ENCODE results near the gene RBMS1.
"Not testable (repeated sequence)": the region's sequence is repeated elsewhere in the genome, so short reads cannot be mapped to it uniquely, and the experiment has no call there.

RBMS1 gene

DNA sequence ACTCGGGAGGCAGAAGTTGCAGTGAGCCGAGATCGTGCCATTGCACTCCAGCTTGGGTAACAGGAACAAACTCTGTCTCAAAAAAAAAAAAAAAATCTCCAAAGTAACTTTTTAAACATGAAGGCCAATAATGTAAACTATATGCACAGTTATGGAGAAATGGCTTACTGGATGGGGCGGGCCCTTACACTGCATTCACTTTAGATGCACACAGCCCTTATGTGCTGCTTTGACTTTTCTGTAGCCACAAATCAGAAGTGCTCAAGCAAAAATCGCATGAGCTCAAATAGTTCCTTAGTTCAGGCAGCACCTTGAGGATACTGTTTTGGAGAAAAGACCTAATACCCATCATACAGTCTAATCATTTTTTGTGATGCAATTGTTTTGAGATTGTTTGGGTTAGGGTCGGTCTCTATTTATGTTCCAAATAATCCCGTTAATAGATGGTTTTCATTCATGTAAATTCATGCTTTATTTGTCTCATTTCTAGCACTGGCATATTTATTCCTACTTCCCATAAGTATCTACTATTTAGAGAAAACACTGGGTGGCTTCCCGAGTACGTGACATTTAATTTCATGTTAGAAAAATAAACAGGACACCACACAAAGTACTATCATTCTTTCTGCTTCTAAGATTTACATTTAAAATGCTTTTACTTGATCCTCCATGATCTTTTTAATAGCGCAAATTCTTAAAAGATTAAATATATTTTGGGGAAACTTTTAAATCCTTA is 34.7 kb downstream of the RBMS1 start:
- no peaks in the 10 kb centered on the region for H3K4me1 ChIP-seq (ENCODE audit: insufficient read depth, low read length)
- no peaks in the 10 kb centered on the region for H3K9me3 ChIP-seq (ENCODE audit: low read length)
- H3K36me3 ChIP-seq (ENCODE audit: insufficient read depth, low read length): no peaks in the 10 kb centered on the region
- no peak overlapping the region for H2AFZ ChIP-seq (ENCODE audit: low read depth, low read length)
- no peak overlapping the region for H3K4me3 ChIP-seq (ENCODE audit: low read length)
- H3K27me3 ChIP-seq (ENCODE audit: insufficient read depth, low read length): no peaks in the 10 kb centered on the region

DNA sequence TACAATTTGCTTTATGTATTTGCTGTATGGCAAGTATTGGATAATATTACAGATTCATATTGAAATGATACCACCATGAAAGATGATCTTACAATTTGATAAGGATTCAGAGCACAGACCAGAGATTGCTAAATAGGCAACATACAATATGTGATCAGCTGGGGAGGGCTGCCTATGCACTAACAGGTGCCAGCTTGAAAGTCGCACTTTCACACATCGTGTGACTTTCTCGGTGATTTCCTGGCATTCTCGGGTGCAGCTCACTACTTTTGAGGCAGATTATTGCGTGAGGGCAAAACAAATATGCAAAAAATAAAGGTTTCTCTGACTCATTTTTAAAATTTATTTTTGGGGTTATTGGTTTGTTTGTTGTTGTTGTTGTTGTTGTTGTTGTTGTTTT is 36.0 kb downstream of the RBMS1 start:
- Histone ChIP-seq H3K4me3 (ENCODE audit: low read length) (no peak overlapping the region), H2AFZ (ENCODE audit: low read depth, low read length) (no peak overlapping the region), H3K36me3 (ENCODE audit: insufficient read depth, low read length) (no peaks in the 10 kb centered on the region), H3K9me3 (ENCODE audit: low read length) (no peaks in the 10 kb centered on the region), H3K27me3 (ENCODE audit: insufficient read depth, low read length) (no peaks in the 10 kb centered on the region), H3K4me1 (ENCODE audit: insufficient read depth, low read length) (no peaks in the 10 kb centered on the region)

DNA sequence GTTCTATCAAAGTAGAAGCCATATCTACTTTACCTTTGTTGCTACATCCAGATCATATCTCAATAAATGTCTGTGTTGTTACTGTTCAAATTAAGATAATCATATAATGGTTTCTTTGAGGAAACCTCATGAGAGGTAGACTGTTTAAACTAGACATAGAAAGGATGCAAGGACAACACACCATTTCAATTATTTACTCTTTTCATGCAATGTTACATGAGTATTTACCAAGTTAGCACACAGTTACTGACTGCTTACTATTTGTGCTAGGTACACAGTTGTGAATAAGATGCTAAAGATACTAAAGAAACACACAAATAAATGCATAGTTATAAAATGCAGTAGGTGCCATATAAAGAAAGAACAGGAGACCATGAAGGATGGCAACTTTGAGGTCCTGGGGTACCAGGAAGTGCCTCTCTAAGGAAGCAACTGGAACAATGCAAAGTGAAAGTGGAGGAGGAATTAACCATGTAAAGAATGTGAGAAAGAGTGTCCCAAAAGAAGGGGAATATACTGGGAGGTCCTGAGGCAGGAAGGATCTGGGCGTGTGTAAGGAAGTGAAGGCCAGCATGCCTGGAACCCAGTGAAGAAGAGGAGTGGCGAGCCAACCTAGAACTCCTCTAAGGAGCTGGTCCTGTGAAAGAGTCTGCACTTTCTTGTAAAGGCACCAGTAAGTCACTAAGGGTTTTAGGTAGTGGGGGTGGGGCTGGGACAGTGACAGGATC is 39.4 kb downstream of the RBMS1 start:
- Histone ChIP-seq H3K4me1 (ENCODE audit: insufficient read depth, low read length) (no peaks in the 10 kb centered on the region), H2AFZ (ENCODE audit: low read depth, low read length) (no peak overlapping the region), H3K27me3 (ENCODE audit: insufficient read depth, low read length) (no peaks in the 10 kb centered on the region), H3K4me3 (ENCODE audit: low read length) (no peak overlapping the region), H3K9me3 (ENCODE audit: low read length) (no peaks in the 10 kb centered on the region), H3K36me3 (ENCODE audit: insufficient read depth, low read length) (no peaks in the 10 kb centered on the region)

DNA sequence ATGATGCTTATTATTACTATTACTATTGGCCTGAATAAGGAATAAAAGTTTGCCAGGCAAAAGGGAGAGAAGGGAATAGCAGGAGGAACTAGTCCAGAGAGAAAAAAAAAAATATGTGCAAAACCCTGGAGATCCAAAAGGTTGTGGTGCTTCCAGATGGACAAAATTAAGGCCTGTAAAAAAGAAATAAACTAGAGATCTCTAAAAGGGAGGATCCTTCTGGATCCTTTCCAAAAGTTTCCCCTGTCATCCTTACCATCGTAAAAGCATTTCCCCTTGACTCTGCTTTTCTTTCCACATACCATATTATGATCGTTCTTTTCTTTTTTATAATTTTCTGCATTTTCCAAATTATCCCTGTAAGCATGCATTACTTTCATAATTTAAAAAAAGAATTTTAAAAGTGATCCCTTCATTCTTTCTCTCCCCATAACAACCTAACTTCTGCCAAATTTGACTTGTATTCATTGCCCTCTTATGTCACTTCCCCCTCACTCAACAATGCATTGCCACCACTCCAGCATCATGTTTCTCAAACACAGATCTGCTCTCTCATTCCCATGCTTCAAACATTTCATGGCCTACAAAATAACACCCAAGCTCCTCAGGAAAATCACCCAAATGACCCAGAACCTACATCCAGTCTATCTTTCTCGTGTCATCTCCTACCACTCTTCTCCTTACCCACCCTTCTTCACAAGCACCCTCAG is 40.3 kb downstream of the RBMS1 start:
- Histone ChIP-seq H3K4me1 (ENCODE audit: insufficient read depth, low read length) (no peaks in the 10 kb centered on the region), H3K4me3 (ENCODE audit: low read length) (no peak overlapping the region), H3K36me3 (ENCODE audit: insufficient read depth, low read length) (no peaks in the 10 kb centered on the region), H3K27me3 (ENCODE audit: insufficient read depth, low read length) (no peaks in the 10 kb centered on the region), H2AFZ (ENCODE audit: low read depth, low read length) (no peak overlapping the region), H3K9me3 (ENCODE audit: low read length) (no peaks in the 10 kb centered on the region)

DNA sequence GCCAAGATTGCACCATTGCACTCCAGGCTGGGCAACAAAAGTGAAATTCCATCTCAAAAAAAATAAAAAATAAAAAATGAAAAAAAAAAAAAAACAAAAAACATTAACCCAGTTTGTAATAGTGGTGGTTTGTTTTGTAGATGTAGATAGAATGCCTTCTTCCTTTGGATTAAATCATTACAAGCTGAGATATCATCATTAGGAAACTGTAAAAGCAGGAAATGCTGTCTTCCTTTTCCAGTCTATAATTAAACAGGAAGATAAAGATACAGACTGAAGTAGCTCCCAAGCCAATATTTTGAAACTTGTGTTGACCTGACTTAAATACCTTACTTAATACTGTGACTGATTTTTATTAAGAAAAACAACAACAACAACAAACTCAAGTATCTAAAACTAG is 43.1 kb downstream of the RBMS1 start:
- Histone ChIP-seq H3K27me3 (ENCODE audit: insufficient read depth, low read length) (no peaks in the 10 kb centered on the region), H2AFZ (ENCODE audit: low read depth, low read length) (no peak overlapping the region), H3K4me1 (ENCODE audit: insufficient read depth, low read length) (no peaks in the 10 kb centered on the region), H3K36me3 (ENCODE audit: insufficient read depth, low read length) (no peaks in the 10 kb centered on the region), H3K9me3 (ENCODE audit: low read length) (peaks cover 8% of the 10 kb centered on the region), H3K4me3 (ENCODE audit: low read length) (no peak overlapping the region)

DNA sequence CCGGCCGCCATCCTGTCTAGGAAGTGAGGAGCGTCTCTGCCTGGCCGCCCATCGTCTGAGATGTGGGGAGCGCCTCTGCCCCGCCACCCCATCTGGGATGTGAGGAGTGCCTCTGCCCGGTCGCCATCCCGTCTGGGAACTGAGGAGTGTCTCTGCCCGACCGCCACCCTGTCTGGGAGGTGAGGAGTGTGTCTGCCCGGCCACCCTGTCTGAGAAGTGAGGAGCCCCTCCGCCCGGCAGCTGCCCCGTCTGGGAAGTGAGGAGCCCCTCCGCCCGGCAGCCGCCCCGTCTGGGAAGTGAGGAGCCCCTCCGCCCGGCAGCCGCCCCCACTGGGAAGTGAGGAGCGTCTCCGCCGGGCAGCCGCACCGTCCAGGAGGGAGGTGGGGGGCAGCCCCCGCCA is 44.8 kb downstream of the RBMS1 start:
- not testable (repeated sequence) for H3K4me1 ChIP-seq (ENCODE audit: insufficient read depth, low read length); H3K36me3 ChIP-seq (ENCODE audit: insufficient read depth, low read length); H3K9me3 ChIP-seq (ENCODE audit: low read length); H3K4me3 ChIP-seq (ENCODE audit: low read length); H3K27me3 ChIP-seq (ENCODE audit: insufficient read depth, low read length); H2AFZ ChIP-seq (ENCODE audit: low read depth, low read length)

DNA sequence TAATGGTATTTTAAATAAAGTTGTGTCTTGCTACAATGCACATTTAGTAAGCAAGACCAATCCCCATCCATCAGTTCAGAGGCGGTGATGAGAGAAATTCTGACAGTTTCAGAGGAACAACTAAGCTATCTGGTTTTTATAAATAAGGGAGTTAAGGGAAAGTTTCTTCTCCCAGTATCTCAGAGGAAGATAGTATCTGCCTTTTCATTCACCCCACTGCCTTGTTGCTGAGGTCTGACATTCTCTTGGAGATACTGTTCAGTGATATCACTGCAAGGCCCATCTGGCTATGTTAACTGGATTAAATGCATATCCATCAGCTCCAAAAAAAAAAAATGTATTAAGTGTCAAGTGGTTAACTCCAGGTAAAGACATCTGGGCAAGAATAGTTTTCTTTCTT is 47.9 kb downstream of the RBMS1 start:
- Histone ChIP-seq H3K9me3 (ENCODE audit: low read length) (peaks cover 10% of the 10 kb centered on the region), H3K27me3 (ENCODE audit: insufficient read depth, low read length) (no peaks in the 10 kb centered on the region), H2AFZ (ENCODE audit: low read depth, low read length) (no peak overlapping the region), H3K36me3 (ENCODE audit: insufficient read depth, low read length) (no peaks in the 10 kb centered on the region), H3K4me1 (ENCODE audit: insufficient read depth, low read length) (no peaks in the 10 kb centered on the region), H3K4me3 (ENCODE audit: low read length) (no peak overlapping the region)

DNA sequence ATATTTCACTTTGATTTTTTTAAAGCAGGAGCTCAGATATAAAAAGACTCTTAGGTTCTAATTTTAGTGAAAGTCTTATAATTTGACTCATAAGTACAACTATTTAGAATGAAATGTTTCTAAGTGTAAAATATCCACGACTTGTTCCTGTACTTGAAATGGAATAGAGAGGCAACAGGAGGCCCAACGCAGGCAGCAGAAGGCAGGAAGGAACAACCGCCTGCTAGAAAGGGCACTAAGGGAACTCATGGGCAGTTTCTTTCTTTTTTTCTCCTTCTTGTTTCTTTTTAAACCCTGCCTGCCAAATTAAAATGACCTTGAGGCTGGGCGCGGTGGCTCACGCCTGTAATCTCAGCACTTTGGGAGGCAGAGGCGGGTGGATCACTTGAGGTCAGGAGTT is 51.0 kb downstream of the RBMS1 start:
- no peak overlapping the region for H2AFZ ChIP-seq (ENCODE audit: low read depth, low read length)
- peaks cover 14% of the 10 kb centered on the region for H3K9me3 ChIP-seq (ENCODE audit: low read length)
- no peaks in the 10 kb centered on the region for H3K36me3 ChIP-seq (ENCODE audit: insufficient read depth, low read length)
- no peaks in the 10 kb centered on the region for H3K27me3 ChIP-seq (ENCODE audit: insufficient read depth, low read length)
- no peak overlapping the region for H3K4me3 ChIP-seq (ENCODE audit: low read length)
- H3K4me1 ChIP-seq (ENCODE audit: insufficient read depth, low read length): no peaks in the 10 kb centered on the region

DNA sequence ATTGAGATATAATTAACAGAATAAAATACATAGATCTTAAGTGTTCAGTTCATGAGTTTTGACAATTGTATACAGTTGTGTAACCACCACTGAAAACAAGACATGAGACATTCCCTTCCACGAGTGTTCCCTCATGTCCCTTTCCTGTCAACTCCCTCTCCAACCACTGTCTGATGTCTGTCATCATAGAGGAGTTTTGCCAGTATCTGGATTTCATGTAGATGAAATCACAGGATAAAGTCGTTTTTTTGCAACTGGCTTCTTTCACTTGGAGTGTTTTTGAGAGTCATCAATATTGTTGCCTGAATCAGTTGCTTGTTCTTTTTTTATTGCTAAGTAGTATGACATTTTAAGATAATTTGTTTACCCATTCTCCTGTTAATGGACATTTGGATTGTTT is 52.7 kb downstream of the RBMS1 start:
- no peaks in the 10 kb centered on the region for H3K36me3 ChIP-seq (ENCODE audit: insufficient read depth, low read length)
- H3K4me1 ChIP-seq (ENCODE audit: insufficient read depth, low read length): no peaks in the 10 kb centered on the region
- H3K4me3 ChIP-seq (ENCODE audit: low read length): no peak overlapping the region
- no peaks in the 10 kb centered on the region for H3K27me3 ChIP-seq (ENCODE audit: insufficient read depth, low read length)
- H2AFZ ChIP-seq (ENCODE audit: low read depth, low read length): no peak overlapping the region
- peaks cover 7% of the 10 kb centered on the region for H3K9me3 ChIP-seq (ENCODE audit: low read length)

DNA sequence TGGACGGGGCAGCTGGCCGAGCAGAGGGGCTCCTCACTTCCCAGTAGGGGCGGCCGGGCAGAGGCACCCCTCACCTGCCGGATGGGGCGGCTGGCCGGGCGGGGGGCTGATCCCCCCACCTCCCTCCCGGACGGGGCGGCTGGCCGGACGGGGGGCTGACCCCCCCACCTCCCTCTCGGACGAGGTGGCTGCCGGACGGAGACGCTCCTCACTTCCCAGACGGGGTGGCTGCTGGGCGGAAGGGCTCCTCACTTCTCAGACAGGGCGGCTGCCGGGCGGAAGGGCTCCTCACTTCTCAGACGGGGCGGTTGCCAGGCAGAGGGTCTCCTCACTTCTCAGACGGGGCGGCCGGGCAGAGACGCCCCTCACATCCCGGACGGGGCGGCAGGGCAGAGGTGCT is 54.6 kb downstream of the RBMS1 start:
- not testable (repeated sequence) for H3K36me3 ChIP-seq (ENCODE audit: insufficient read depth, low read length); H3K4me1 ChIP-seq (ENCODE audit: insufficient read depth, low read length); H3K27me3 ChIP-seq (ENCODE audit: insufficient read depth, low read length); H3K4me3 ChIP-seq (ENCODE audit: low read length); H2AFZ ChIP-seq (ENCODE audit: low read depth, low read length); H3K9me3 ChIP-seq (ENCODE audit: low read length)

DNA sequence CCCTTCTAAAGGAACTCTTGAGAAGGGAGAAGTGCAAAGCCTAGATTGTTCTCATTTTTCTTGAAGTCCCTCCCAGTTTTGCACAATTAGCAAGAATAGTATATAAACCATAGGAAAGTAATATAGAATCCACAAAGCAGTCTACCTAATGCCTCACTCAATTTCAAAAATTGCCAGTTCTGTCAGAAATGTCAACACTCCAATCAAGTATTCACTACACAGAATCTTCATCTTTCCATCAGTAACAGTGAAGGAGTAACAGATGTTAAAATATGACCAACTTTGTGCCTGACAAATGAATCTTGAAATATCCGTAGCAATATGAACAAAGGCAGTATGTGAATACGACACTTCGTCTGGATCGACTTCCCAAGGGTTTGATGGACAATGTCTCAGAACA is 56.3 kb downstream of the RBMS1 start:
- Histone ChIP-seq H3K4me1 (ENCODE audit: insufficient read depth, low read length) (no peaks in the 10 kb centered on the region), H3K4me3 (ENCODE audit: low read length) (no peak overlapping the region), H3K27me3 (ENCODE audit: insufficient read depth, low read length) (no peaks in the 10 kb centered on the region), H2AFZ (ENCODE audit: low read depth, low read length) (no peak overlapping the region), H3K36me3 (ENCODE audit: insufficient read depth, low read length) (no peaks in the 10 kb centered on the region), H3K9me3 (ENCODE audit: low read length) (peaks cover 7% of the 10 kb centered on the region)

DNA sequence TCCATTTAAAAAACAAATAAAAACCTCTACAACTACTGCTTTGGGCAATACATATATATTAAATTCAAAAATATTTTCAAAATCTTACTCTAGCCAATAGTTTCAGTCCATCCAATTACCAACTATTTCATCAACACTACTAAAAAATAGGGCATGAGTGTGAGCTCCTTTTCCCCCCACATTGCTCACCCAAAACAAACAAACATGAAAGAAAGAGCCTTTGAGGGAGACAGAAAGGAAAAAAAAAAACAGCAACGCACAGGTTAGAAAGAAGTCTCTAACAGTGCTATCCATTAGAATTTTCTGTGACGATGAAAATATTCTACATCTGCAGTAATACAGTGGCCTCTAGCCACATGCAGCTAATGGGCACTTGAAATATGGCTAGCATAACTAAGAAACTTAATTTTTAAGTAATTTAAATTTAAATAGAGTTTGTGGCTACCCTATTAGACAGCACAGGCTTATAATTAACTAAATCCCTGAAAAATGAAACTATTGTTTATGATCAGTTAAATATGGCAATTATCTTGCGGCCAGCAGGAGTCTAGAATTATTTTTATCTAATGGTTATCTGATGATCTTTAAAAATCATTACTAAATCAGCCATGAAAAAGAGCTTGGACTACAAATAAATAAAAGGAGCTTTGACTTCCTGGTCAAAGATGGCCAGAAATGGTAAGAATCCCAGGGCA is 59.2 kb downstream of the RBMS1 start:
- Histone ChIP-seq H3K36me3 (ENCODE audit: insufficient read depth, low read length) (no peaks in the 10 kb centered on the region), H2AFZ (ENCODE audit: low read depth, low read length) (no peak overlapping the region), H3K27me3 (ENCODE audit: insufficient read depth, low read length) (no peaks in the 10 kb centered on the region), H3K4me1 (ENCODE audit: insufficient read depth, low read length) (no peaks in the 10 kb centered on the region), H3K9me3 (ENCODE audit: low read length) (no peaks in the 10 kb centered on the region), H3K4me3 (ENCODE audit: low read length) (no peak overlapping the region)
